Right atrium auricular region (tissue), 2 donors: ENCODE results near the gene REG4. TPM values are rescaled to one million over a fixed set of nuclear protein-coding genes. Genes with fewer than 3 reads are reported as not detected.
"Not testable (repeated sequence)": the region's sequence is repeated elsewhere in the genome, so short reads cannot be mapped to it uniquely, and the experiment has no call there.

Experiments
- DNase-seq: peaks from one replicate; pipeline ENCODE4 v3.0.0-alpha.2; 2019; ENCODE audit warnings: low spot score
- H3K27ac ChIP-seq, 2 donors: fragments of 200-600 bp; sonication (generic); 1 replicate in 1 of 2; 2 replicates in 1 of 2; pipeline ENCODE4 v1.5.1; 2016 to 2019
- H3K27me3 ChIP-seq, 2 donors: fragments of 200-600 bp; sonication (generic); one replicate each; pipeline versions ENCODE4 v1.5.1 to v1.6.0; 2017 to 2019
- H3K36me3 ChIP-seq: fragments of 200-600 bp; sonication (generic); one replicate; pipeline ENCODE4 v1.5.1; 2016
- H3K4me1 ChIP-seq, 2 donors: fragments of 200-600 bp; sonication (generic); one replicate each; pipeline versions ENCODE4 v1.5.1 to v1.6.0; 2017 to 2019
- H3K4me3 ChIP-seq, 2 donors: fragments of 200-600 bp; sonication (generic); 1 replicate in 1 of 2; 2 replicates in 1 of 2; pipeline ENCODE4 v1.5.1; 2017 to 2019; ENCODE audit warnings: mild to moderate bottlenecking in 1 of 2, moderate library complexity in 1 of 2
- H3K9me3 ChIP-seq, 2 donors: fragments of 200-600 bp; sonication (generic); one replicate each; pipeline ENCODE4 v1.5.1; 2019
- total RNA-seq, 2 donors: library from RNA; depleted of rRNA; stranded (reverse); fragments of >200 nt; gene quantifications; one replicate each; pipeline ENCODE4 v1.1.0, GENCODE V29; 2016
- TF ChIP-seq, protein P1 (sequence below), 2 donors: fragments of 200-600 bp; sonication (generic); IDR thresholded peaks; one replicate each; pipeline ENCODE4 v1.5.1; 2019; ENCODE audit warnings: antibody characterized with exemption in 2 of 2

Gene REG4
- total RNA-seq, 2 donors from 2014 or later: not detected

DNA sequence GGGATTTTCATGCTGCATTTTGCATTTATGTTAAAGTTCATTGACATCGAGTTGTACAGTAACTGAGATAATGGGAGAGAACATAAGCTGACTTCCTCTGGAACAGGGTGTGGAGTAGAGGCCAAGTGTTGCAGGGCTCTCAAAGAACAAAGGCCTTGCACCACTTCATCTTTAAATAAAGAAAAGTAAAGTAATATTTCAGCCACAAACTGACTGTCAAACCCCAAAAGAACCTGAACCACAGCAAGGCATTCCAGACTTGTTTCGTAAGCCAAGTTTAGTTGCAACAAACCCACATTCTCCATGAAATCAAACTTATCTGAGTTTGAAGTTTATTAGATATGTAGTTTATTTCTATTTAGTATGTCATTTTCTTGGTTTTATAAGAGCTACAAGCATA is 23.5 kb downstream of the REG4 start:
- H3K36me3 ChIP-seq: no peaks in the 10 kb centered on the region
- no peak for DNase-seq

DNA sequence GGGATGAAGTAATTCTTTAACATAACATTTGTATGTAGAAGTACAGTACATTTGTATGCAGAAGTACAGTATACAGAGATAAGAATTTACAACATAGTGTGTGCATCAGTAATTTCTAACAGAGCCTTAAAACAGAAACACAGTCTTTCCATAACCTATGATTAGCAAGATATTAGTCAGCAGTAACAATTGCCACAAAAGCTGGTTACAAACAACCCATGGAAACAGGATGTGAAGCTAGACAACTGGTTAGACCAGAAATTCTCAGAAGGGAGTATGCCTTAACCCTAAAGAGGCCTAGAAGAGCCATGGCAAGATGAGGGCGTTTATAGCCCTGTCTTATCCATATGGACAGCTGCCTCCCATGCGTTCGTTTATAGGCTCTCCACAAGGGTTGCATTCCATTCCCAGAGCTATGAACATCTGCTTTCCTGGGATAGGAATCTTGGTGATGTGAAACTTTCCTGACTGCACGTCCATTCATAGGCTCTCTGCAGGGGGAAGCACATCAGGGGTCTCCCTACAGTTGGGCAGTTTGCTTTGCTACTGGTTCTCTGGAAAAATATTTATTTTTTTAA is 24.7 kb downstream of the REG4 start:
- H3K27ac ChIP-seq, H3K4me3 ChIP-seq, H3K36me3 ChIP-seq, H3K27me3 ChIP-seq, H3K4me1 ChIP-seq, H3K9me3 ChIP-seq, DNase-seq: not testable (repeated sequence)

More for the DNA sequence above, 23.5 kb downstream of the REG4 start:
- H3K4me3 ChIP-seq: no peak overlapping the region
- no peaks in the 10 kb centered on the region for H3K9me3 ChIP-seq
- no peak overlapping the region for H3K27ac ChIP-seq
- TF ChIP-seq, protein P1, sequence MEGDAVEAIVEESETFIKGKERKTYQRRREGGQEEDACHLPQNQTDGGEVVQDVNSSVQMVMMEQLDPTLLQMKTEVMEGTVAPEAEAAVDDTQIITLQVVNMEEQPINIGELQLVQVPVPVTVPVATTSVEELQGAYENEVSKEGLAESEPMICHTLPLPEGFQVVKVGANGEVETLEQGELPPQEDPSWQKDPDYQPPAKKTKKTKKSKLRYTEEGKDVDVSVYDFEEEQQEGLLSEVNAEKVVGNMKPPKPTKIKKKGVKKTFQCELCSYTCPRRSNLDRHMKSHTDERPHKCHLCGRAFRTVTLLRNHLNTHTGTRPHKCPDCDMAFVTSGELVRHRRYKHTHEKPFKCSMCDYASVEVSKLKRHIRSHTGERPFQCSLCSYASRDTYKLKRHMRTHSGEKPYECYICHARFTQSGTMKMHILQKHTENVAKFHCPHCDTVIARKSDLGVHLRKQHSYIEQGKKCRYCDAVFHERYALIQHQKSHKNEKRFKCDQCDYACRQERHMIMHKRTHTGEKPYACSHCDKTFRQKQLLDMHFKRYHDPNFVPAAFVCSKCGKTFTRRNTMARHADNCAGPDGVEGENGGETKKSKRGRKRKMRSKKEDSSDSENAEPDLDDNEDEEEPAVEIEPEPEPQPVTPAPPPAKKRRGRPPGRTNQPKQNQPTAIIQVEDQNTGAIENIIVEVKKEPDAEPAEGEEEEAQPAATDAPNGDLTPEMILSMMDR (IDR thresholded peaks at IDR 0.05): no peak
- no peaks in the 10 kb centered on the region for H3K27me3 ChIP-seq
- H3K4me1 ChIP-seq: no peaks in the 10 kb centered on the region

DNA sequence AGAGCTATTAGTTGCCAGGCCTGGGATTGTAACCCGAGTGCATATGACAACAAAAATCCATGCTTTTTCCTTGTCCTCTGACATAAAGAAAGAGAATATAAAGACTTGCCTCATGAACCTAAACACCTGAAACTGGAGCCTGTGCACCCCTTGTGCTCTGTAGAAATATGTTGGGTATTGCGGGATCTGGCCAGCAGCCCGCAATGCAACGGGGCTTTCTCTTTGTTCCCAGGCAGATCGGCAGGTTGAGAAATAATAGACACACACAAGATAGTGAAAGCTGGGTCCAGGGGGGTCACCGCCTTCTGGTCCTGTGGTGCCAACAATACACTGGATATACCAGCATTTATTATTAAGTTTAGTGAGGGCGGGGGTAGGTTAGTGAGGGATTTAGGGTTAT is 25.2 kb downstream of the REG4 start:
- not testable (repeated sequence) for DNase-seq, H3K27ac ChIP-seq, H3K4me1 ChIP-seq, H3K36me3 ChIP-seq, H3K27me3 ChIP-seq, H3K4me3 ChIP-seq, H3K9me3 ChIP-seq

DNA sequence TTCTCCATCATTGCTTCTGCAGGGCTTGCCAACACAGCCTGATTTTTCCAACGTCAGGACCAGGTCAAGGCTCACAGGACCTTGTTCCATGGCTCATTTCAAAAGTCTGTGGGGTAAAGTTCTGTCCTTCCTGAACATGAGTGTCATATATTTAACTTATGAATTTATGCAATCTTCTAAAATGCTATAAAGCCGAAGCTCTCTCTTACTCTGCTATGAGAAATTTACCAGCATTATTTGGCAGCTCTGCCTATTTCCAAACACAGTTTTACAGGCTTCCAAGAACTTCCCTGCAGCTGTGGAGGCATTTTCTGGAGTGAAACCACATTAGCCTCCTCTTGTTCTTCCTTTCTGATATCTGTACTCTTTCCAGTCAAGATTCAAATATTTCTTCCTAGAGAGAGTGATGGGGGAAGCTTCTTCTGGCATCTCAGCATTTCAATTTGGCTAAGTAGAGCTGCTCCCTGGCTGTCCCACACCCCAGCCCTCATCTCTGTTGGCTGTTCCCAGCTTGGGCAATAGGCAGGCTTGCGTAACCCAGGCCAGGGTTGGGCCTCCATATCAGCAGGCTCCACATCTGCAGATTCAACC is 27.0 kb downstream of the REG4 start:
- H3K27ac ChIP-seq: no peak overlapping the region
- TF ChIP-seq, protein P1 (IDR thresholded peaks at IDR 0.05): no peak
- H3K9me3 ChIP-seq: no peaks in the 10 kb centered on the region
- no peaks in the 10 kb centered on the region for H3K27me3 ChIP-seq
- H3K4me1 ChIP-seq: no peaks in the 10 kb centered on the region
- H3K4me3 ChIP-seq: no peak overlapping the region
- peak; percentile 76 for DNase-seq
- H3K36me3 ChIP-seq: no peaks in the 10 kb centered on the region

DNA sequence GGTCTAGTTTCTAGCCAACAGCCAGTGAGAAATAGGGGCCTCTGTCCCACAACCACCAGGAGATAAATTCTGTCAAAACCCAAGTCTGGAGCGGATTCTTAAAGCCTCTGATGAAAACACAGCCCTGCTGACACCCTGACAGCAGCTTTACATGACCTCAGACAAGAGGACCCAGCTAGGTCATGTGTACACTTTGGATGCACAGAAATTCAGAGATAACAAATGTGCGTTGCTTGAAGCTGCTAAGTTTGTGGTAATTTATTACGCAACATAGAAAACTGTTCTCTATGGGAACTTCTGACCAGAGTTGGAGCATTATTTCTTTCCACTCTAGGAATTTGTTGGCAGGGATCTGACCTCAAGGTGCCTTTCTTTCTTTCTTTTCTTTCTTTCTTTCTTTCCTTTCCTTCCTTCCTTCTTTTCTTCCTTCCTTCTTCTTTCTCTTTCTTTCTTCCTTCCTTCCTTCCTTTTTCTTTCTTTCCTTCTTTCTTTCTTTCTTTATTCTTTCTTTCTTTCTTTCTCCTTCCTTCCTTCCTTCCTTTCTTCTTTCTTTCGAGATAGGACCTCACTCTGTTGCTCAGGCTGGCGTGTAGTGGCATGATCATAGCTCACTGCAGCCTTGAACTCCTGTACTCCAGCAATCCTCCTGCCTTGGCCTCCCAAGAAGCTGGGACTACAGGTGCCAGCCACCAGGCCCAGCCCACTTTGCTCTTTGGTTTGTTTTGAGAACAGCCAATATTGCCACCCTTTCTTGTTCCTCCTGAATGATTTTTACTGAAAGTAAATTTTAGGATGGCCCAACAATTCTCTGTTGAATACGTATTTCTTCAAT is 27.7 kb downstream of the REG4 start:
- TF ChIP-seq, protein P1 (IDR thresholded peaks at IDR 0.05): no peak
- Histone ChIP-seq H3K36me3 (no peaks in the 10 kb centered on the region), H3K27ac (no peak overlapping the region), H3K4me3 (no peak overlapping the region), H3K9me3 (no peaks in the 10 kb centered on the region), H3K4me1 (no peaks in the 10 kb centered on the region), H3K27me3 (no peaks in the 10 kb centered on the region)
- DNase-seq: no peak

DNA sequence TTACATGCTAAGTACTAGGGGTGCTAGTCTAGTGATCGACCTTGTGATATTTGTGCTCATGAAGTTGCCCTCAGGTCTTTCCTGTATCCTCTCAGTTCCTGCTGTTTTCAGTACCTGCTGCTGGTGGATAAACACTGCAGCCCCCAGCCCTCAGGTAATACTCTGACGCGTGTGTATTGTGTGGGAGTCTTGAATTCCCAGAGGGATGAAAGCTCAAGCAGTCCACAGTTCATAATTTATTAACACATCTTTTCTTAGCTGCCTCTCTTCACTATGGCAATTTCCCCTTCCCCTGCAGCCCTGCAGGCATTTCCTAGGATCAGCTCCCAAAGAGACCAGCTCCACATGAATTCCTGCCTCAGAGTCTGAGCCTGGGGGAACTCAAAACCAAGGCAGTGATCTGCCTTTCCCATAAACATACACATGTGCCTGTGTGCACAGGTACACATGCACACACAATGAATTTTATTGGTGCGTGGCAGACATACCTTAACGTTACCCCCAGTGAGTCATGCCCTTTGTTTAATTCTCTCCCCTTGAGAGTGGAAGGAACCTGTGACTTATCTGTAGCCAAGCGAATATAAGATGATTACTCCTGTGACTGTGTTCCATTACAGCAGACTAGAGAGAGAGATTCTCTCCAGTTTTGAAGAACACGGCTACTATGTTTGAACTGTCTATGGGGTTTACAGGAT is 28.5 kb downstream of the REG4 start:
- no peaks in the 10 kb centered on the region for H3K4me1 ChIP-seq
- H3K36me3 ChIP-seq: no peaks in the 10 kb centered on the region
- no peak for DNase-seq
- H3K9me3 ChIP-seq: no peaks in the 10 kb centered on the region
- TF ChIP-seq, protein P1 (IDR thresholded peaks at IDR 0.05): no peak
- no peaks in the 10 kb centered on the region for H3K27me3 ChIP-seq
- no peak overlapping the region for H3K27ac ChIP-seq
- no peak overlapping the region for H3K4me3 ChIP-seq
